ENCODE measurements around the gene TRMT2A.

DNA sequence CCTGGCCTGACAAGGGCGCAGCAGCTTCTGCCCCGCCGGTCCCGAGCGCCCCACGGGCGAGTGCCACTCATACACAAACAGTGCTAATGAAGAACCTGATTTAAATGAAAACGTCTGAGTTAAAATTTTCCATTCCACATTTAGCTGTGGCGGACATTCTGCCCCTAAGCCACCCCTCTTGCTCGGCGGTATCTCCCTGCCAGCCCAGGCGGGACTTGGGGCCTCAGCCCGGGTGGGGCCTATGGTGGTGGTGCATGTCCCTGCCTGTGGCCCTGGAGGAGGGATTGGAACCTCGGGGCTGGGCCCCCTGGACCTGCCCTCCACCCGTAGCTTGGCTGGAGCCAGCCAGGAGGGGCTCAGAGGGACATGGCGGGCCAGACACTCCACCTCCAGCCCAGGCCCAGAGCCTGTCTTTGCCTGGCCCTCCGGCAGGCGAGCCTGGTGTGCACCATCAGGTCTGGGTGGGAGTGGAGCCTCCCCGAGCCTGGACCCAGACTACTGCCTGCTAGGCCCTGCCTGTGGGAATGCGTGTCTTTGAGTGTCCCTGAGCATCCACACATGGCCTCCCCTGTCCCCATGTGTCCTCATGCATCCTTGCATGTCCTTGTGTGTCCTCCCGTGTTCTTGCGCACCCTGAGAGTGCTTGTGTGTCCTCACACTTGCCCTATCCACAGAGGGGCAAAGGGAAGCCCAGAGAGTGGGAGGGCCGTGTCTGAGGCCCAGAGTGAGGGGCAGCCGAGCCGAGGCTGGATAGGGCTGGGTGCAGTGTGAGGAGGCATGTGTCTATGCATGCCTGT, 19.0 kb upstream of the TRMT2A start:
- TF ChIP-seq, protein P1, sequence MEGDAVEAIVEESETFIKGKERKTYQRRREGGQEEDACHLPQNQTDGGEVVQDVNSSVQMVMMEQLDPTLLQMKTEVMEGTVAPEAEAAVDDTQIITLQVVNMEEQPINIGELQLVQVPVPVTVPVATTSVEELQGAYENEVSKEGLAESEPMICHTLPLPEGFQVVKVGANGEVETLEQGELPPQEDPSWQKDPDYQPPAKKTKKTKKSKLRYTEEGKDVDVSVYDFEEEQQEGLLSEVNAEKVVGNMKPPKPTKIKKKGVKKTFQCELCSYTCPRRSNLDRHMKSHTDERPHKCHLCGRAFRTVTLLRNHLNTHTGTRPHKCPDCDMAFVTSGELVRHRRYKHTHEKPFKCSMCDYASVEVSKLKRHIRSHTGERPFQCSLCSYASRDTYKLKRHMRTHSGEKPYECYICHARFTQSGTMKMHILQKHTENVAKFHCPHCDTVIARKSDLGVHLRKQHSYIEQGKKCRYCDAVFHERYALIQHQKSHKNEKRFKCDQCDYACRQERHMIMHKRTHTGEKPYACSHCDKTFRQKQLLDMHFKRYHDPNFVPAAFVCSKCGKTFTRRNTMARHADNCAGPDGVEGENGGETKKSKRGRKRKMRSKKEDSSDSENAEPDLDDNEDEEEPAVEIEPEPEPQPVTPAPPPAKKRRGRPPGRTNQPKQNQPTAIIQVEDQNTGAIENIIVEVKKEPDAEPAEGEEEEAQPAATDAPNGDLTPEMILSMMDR (IDR thresholded peaks at IDR 0.05; ENCODE audit: low read length) = no peak
- TF ChIP-seq EZH2phosphoT487 (IDR thresholded peaks at IDR 0.05; ENCODE audit: low read length) = no peak
- TF ChIP-seq EZH2 (optimal IDR thresholded peaks at IDR 0.05; ENCODE audit: low read depth, low read length) = no peak
